Measurements from ENCODE around the gene MANSC1.
"Not testable (repeated sequence)": the region's sequence is repeated elsewhere in the genome, so short reads cannot be mapped to it uniquely, and the experiment has no call there.

Gene MANSC1

GRCh38 chr12:12319451-12320183 is 30.4 kb downstream of the MANSC1 start:
- DNase-seq, result no peak

- DNase-seq, result no peak
Observed at GRCh38 chr12:12315838-12316237, 34.2 kb downstream of the MANSC1 start.

GRCh38 chr12:12310695-12311094 is 39.3 kb downstream of the MANSC1 start:
- not testable (repeated sequence) for DNase-seq

- no peak for DNase-seq
Observed at GRCh38 chr12:12305568-12306300, 44.3 kb downstream of the MANSC1 start.

- DNase-seq, result no peak
Observed at GRCh38 chr12:12302976-12303375, 47.1 kb downstream of the MANSC1 start.

GRCh38 chr12:12301122-12301521 is 48.9 kb downstream of the MANSC1 start:
- no peak for DNase-seq

- DNase-seq, result no peak
Observed at GRCh38 chr12:12297201-12297830, 52.7 kb downstream of the MANSC1 start.

- no peak for DNase-seq
Observed at GRCh38 chr12:12294215-12295005, 55.6 kb downstream of the MANSC1 start.

- no peak for DNase-seq
Observed at GRCh38 chr12:12290206-12290605, 59.8 kb downstream of the MANSC1 start.

GRCh38 chr12:12286441-12286840 is 63.6 kb downstream of the MANSC1 start:
- no peak for DNase-seq

GRCh38 chr12:12282761-12283425 is 67.1 kb downstream of the MANSC1 start:
- no peak for DNase-seq

GRCh38 chr12:12282202-12282601 is 67.8 kb downstream of the MANSC1 start:
- DNase-seq, result no peak

GRCh38 chr12:12281134-12281533 is 68.9 kb downstream of the MANSC1 start:
- DNase-seq, result no peak

GRCh38 chr12:12278899-12279298 is 71.1 kb downstream of the MANSC1 start:
- no peak for DNase-seq
